Endothelial cell of umbilical vein (primary cell): Measurements from ENCODE around the gene SCFD1. TPM values are rescaled to one million over a fixed set of nuclear protein-coding genes. Genes with fewer than 3 reads are reported as not detected.

ENCODE experiments used
- BruUV-seq: library from RNA; stranded (reverse); fragments of 400-500 nt; replicated peaks from 2 replicates; lab custom pipeline; 2021; lab: Mats Ljungman, UMichigan
- CTCF ChIA-PET: fragments of 300-600, 350-600 bp; sonication (Branson Sonifier 250); formaldehyde crosslinking; loops from one replicate; lab custom pipeline; 2021; ENCODE audit warnings: antibody characterized with exemption, inconsistent platforms; lab: Charles Lee
- POLR2A ChIA-PET: fragments of 300-600, 350-600 bp; sonication (Branson Sonifier 250); formaldehyde crosslinking; loops from one replicate; lab custom pipeline; 2021; ENCODE audit warnings: antibody characterized with exemption, inconsistent platforms; lab: Charles Lee
- DNase-seq: peaks from one replicate; pipeline ENCODE4 v3.0.0-alpha.2; 2011; ENCODE audit warnings: low read depth, low spot score
- FAIRE-seq: peaks from 2 replicates; lab custom pipeline; 2011; peaks lifted over from hg19 to GRCh38; lab: Jason Lieb, UNC
- H2AFZ ChIP-seq: 2 replicates; pipeline ENCODE4 v1.6.0; 2012; ENCODE audit warnings: low read depth, low read length, control low read depth, inconsistent platforms
- H3K27ac ChIP-seq: 2 replicates; pipeline ENCODE4 v1.5.1; 2011; ENCODE audit warnings: low read depth, mild to moderate bottlenecking, control low read depth, low read length, moderate library complexity; ENCODE audit not compliant: insufficient read depth
- H3K27me3 ChIP-seq, 2 experiments: 2 replicates each; pipeline versions ENCODE4 v1.6.0 to v1.6.1; 2011; ENCODE audit warnings: low read length in 2 of 2, mixed read lengths in 1 of 2; ENCODE audit not compliant: control insufficient read depth in 2 of 2, insufficient read depth in 2 of 2
- H3K36me3 ChIP-seq, 2 experiments: 2 replicates in 1 of 2; 3 replicates in 1 of 2; pipeline ENCODE4 v1.5.1; 2011; ENCODE audit warnings: low read length in 2 of 2, mild to moderate bottlenecking in 1 of 2, moderate library complexity in 1 of 2; ENCODE audit not compliant: control insufficient read depth in 2 of 2, insufficient read depth in 2 of 2; ENCODE audit errors: extremely low read depth in 1 of 2
- H3K4me1 ChIP-seq: 3 replicates; pipeline ENCODE4 v1.5.1; 2011; ENCODE audit warnings: mild to moderate bottlenecking, low read length; ENCODE audit not compliant: control insufficient read depth, insufficient read depth; ENCODE audit errors: extremely low read depth
- H3K4me2 ChIP-seq: 2 replicates; pipeline ENCODE4 v1.6.1; 2011; ENCODE audit warnings: low read length, control low read depth, mixed read lengths; ENCODE audit not compliant: insufficient read depth
- H3K4me3 ChIP-seq, 3 experiments: fragments of 200-600 bp in 1 of 3; sonication (generic), shearing (Covaris generic) in 1 of 3; replicated peaks in 1 of 3; 2 replicates each; pipeline ENCODE4 v1.5.1; 2011 to 2016; ENCODE audit warnings: control low read depth in 3 of 3, low read length in 3 of 3, mild to moderate bottlenecking in 2 of 3, inconsistent platforms in 1 of 3, low read depth in 1 of 3, moderate library complexity in 1 of 3; ENCODE audit not compliant: insufficient read depth in 1 of 3
- H3K79me2 ChIP-seq: 2 replicates; pipeline ENCODE4 v1.6.0; 2012; ENCODE audit warnings: low read length, inconsistent platforms; ENCODE audit not compliant: control insufficient read depth, insufficient read depth
- H3K9ac ChIP-seq: replicated peaks from 2 replicates; pipeline ENCODE3; 2011; ENCODE audit warnings: low read length, control low read depth; ENCODE audit not compliant: insufficient read depth; ENCODE audit errors: extremely low read depth
- H3K9me1 ChIP-seq: replicated peaks from 3 replicates; pipeline ENCODE4 v1.6.0; 2011; ENCODE audit warnings: mild to moderate bottlenecking, low read length; ENCODE audit not compliant: control insufficient read depth, insufficient read depth; ENCODE audit errors: extremely low read depth
- H3K9me3 ChIP-seq: replicated peaks from 2 replicates; pipeline ENCODE4 v1.5.1; 2012; ENCODE audit warnings: low read length, inconsistent platforms; ENCODE audit not compliant: control insufficient read depth, insufficient read depth
- H4K20me1 ChIP-seq: replicated peaks from 2 replicates; pipeline ENCODE3; 2011; ENCODE audit warnings: mild to moderate bottlenecking, low read length; ENCODE audit not compliant: control insufficient read depth, insufficient read depth; ENCODE audit errors: extremely low read depth
- CTCF ChIP-seq, 2 donors: IDR thresholded peaks; 1 replicate in 1 of 2; 2 replicates in 1 of 2; pipeline ENCODE4 v1.5.1; 2011; ENCODE audit warnings: low read length in 2 of 2, mild to moderate bottlenecking in 2 of 2, moderate library complexity in 2 of 2, control low read depth in 1 of 2, inconsistent platforms in 1 of 2, low read depth in 1 of 2; ENCODE audit not compliant: insufficient read depth in 1 of 2; ENCODE audit errors: extremely low read depth in 1 of 2
- EZH2 ChIP-seq: IDR thresholded peaks from 2 replicates; pipeline ENCODE4 v1.6.1; 2012; ENCODE audit warnings: borderline replicate concordance, low read depth, mild to moderate bottlenecking, moderate library complexity, low read length, inconsistent platforms; ENCODE audit not compliant: severe bottlenecking
- MAX ChIP-seq: IDR thresholded peaks from 2 replicates; pipeline ENCODE4 v1.6.1; 2011; ENCODE audit not compliant: insufficient read depth, insufficient read length
- POLR2A ChIP-seq: IDR thresholded peaks from 2 replicates; pipeline ENCODE4 v1.6.1; 2012; ENCODE audit warnings: low read depth, mild to moderate bottlenecking, control low read depth, low read length
- POLR2AphosphoS5 ChIP-seq: IDR thresholded peaks from 2 replicates; pipeline ENCODE4 v1.6.1; 2012; ENCODE audit warnings: low read depth, mild to moderate bottlenecking, control low read depth, low read length, moderate library complexity; ENCODE audit not compliant: insufficient read depth
- dilution Hi-C: fragments of 300-500 bp; cut with MboI; formaldehyde crosslinking; loops from one replicate; pipeline ENCODE4 v1.15.0; 2019; ENCODE audit warnings: low sequenced_read_pairs; ENCODE audit not compliant: extremely low pct_ligation_motif_present
- intact Hi-C: fragments of 100-400 bp; cut with micrococcal nuclease; formaldehyde crosslinking; loops from one replicate; pipeline ENCODE4 v1.10.0; 2022
- polyA plus RNA-seq, 4 experiments: library from polyadenylated mRNA; depleted of rRNA in 3 of 4; stranded (reverse) in 3 of 4; unstranded in 1 of 4; fragments of >200 nt; gene quantifications; 2 replicates each; pipeline versions ENCODE4 v1.2.1 to v1.2.3, GENCODE V29; 2011 to 2012; ENCODE audit warnings: missing spikeins in 1 of 4
- total RNA-seq: library from RNA; stranded (reverse); gene quantifications from 2 replicates; pipeline ENCODE4 v1.2.3, GENCODE V29; 2021

SCFD1 gene
- total and polyA plus RNA-seq, 2 donors (not counting 3 experiments of a cell fraction or from before 2014, with no cell fraction given), result 21.3 to 59.9 TPM

GRCh38 chr14:30751646-30752416, 129.7 kb downstream of the SCFD1 start:
- Histone ChIP-seq H2AFZ (no peak overlapping the region), H3K4me3 (no peak overlapping the region), H3K27me3 (peaks cover 0 to 13% of the 10 kb centered on the region in 2 experiments), H3K9me1 (no peaks in the 10 kb centered on the region), H3K9ac (no peak overlapping the region), H3K36me3 (no peaks in the 10 kb centered on the region), H3K9me3 (no peaks in the 10 kb centered on the region), H4K20me1 (no peaks in the 10 kb centered on the region), H3K4me2 (no peak overlapping the region), H3K79me2 (no peaks in the 10 kb centered on the region), H3K27ac (no peak overlapping the region), H3K4me1 (no peaks in the 10 kb centered on the region)
- FAIRE-seq (no peak), DNase-seq (no peak)
- POLR2A ChIA-PET, result no interaction called here
- TF ChIP-seq MAX, result no peak
- BruUV-seq, result no TSS peak
- intact Hi-C loops (loop anchor here (1.0 kb wide), 1 partner anchor 96 kb away; no protein-coding TSS in a partner anchor), dilution Hi-C loops (no loop called here)
- CTCF ChIA-PET, result interaction anchor here (1.0 kb wide), 1 partner anchor 94 kb away, joined by 3 read pairs; no protein-coding TSS in a partner anchor

- no TSS peak for BruUV-seq
- Histone ChIP-seq H3K9me3 (no peaks in the 10 kb centered on the region), H3K4me1 (no peaks in the 10 kb centered on the region), H3K4me3 (no peak overlapping the region), H3K27ac (no peak overlapping the region), H3K36me3 (no peaks in the 10 kb centered on the region), H3K27me3 (peaks cover 0 to 9% of the 10 kb centered on the region in 2 experiments), H4K20me1 (no peaks in the 10 kb centered on the region), H3K9me1 (no peaks in the 10 kb centered on the region), H3K79me2 (no peaks in the 10 kb centered on the region), H3K9ac (no peak overlapping the region), H3K4me2 (no peak overlapping the region), H2AFZ (no peak overlapping the region)
- POLR2A ChIA-PET, result no interaction called here
- CTCF ChIA-PET, result no interaction called here
- dilution Hi-C loops, result no loop called here
- DNase-seq (no peak), FAIRE-seq (no peak)
- intact Hi-C loops, result no loop called here
- TF ChIP-seq MAX (no peak), POLR2A (no peak), CTCF (IDR thresholded peaks at IDR 0.05; ENCODE audit: extremely low read depth in 1 of 2, insufficient read depth in 1 of 2, low read depth in 1 of 2, low read length in 2 of 2) (no peak), POLR2AphosphoS5 (no peak), EZH2 (no peak)
Observed at GRCh38 chr14:30753452-30753851, 131.3 kb downstream of the SCFD1 start.
